T-helper 2 cell treated with Interferon-gamma antibody and Interleukin-4, amounts not matched to agents 100 ng/mL and 5 ng/mL, for 36 hours (primary cell): ENCODE measurements around the gene ENOX2. TPM values are rescaled to one million over a fixed set of nuclear protein-coding genes. Genes with fewer than 3 reads are reported as not detected.
"Not testable (repeated sequence)": the region's sequence is repeated elsewhere in the genome, so short reads cannot be mapped to it uniquely, and the experiment has no call there.

Source experiments
- intact Hi-C: fragments of 100-400 bp; cut with micrococcal nuclease; formaldehyde crosslinking; loops from one replicate; pipeline ENCODE4 v1.15.1; 2023
- total RNA-seq: library from RNA; stranded (reverse); gene quantifications from 2 replicates; pipeline ENCODE4 v1.2.3, GENCODE V29; 2022

ENOX2 gene
- total RNA-seq = 13.1 and 13.9 TPM in 2 replicates

- intact Hi-C loops = loop anchor here (1.0 to 5.0 kb wide), 4 partner anchors 502 to 1301 kb away; partner anchors contain the start of genes RBMX2, SLC25A14 and ZNF280C
Observed at GRCh38 chrX:130902783-130903613, at the start of gene ENOX2. ENOX2 (minus strand) TSS chrX:130903209; CDS start chrX:130703216, 199,993 bp downstream.

- intact Hi-C loops = no loop called here
Observed at GRCh38 chrX:130952266-130953043, 49.4 kb upstream of the ENOX2 start.

- intact Hi-C loops = no loop called here
Observed at GRCh38 chrX:130944230-130944629, 41.2 kb upstream of the ENOX2 start.

GRCh38 chrX:130937101-130937500 lies 34.1 kb upstream of the ENOX2 start:
- intact Hi-C loops = no loop called here

- intact Hi-C loops = no loop called here
Observed at GRCh38 chrX:130933358-130933757, 30.3 kb upstream of the ENOX2 start.

GRCh38 chrX:130920405-130920804 lies 17.4 kb upstream of the ENOX2 start:
- intact Hi-C loops = not testable (repeated sequence)

- intact Hi-C loops = loop anchor here (5.0 kb wide), 1 partner anchor 342 kb away; no protein-coding TSS in a partner anchor
Observed at GRCh38 chrX:130919676-130920075, 16.7 kb upstream of the ENOX2 start.

GRCh38 chrX:130918498-130918897 lies 15.5 kb upstream of the ENOX2 start:
- intact Hi-C loops = loop anchor here (5.0 kb wide), 1 partner anchor 341 kb away; no protein-coding TSS in a partner anchor

- intact Hi-C loops = loop anchor here (1.0 to 5.0 kb wide), 3 partner anchors 340 to 586 kb away; no protein-coding TSS in a partner anchor
Observed at GRCh38 chrX:130916636-130917422, 13.8 kb upstream of the ENOX2 start.

GRCh38 chrX:130915302-130915701 lies 12.3 kb upstream of the ENOX2 start:
- intact Hi-C loops = loop anchor here (5.0 kb wide), 1 partner anchor 338 kb away; no protein-coding TSS in a partner anchor

GRCh38 chrX:130909469-130910136 lies 6.6 kb upstream of the ENOX2 start:
- intact Hi-C loops = no loop called here

- intact Hi-C loops = no loop called here
Observed at GRCh38 chrX:130906776-130907175, 3.8 kb upstream of the ENOX2 start.

- intact Hi-C loops = loop anchor here (2.0 to 5.0 kb wide), 2 partner anchors 502 to 1300 kb away; partner anchors contain the start of gene RBMX2
Observed at GRCh38 chrX:130902446-130902782, 595 bp downstream of the ENOX2 start.

GRCh38 chrX:130896802-130897501 lies 6.1 kb downstream of the ENOX2 start:
- intact Hi-C loops = no loop called here

- intact Hi-C loops = no loop called here
Observed at GRCh38 chrX:130896026-130896425, 7.0 kb downstream of the ENOX2 start.

- intact Hi-C loops = no loop called here
Observed at GRCh38 chrX:130895299-130895698, 7.7 kb downstream of the ENOX2 start.

- intact Hi-C loops = no loop called here
Observed at GRCh38 chrX:130893356-130894085, 9.5 kb downstream of the ENOX2 start.

GRCh38 chrX:130887376-130887775 lies 15.6 kb downstream of the ENOX2 start:
- intact Hi-C loops = no loop called here

GRCh38 chrX:130885996-130886395 lies 17.0 kb downstream of the ENOX2 start:
- intact Hi-C loops = no loop called here
